ENCODE results near the gene MED28. TPM values are rescaled to one million over a fixed set of nuclear protein-coding genes. Genes with fewer than 3 reads are reported as not detected.
A peak's percentile ranks its signal among the peaks of the same experiment; 100 is the strongest.

Gene MED28
- total and polyA plus RNA-seq, 11 donors, result 4.4 to 22.1 (median 15.0) TPM

DNA sequence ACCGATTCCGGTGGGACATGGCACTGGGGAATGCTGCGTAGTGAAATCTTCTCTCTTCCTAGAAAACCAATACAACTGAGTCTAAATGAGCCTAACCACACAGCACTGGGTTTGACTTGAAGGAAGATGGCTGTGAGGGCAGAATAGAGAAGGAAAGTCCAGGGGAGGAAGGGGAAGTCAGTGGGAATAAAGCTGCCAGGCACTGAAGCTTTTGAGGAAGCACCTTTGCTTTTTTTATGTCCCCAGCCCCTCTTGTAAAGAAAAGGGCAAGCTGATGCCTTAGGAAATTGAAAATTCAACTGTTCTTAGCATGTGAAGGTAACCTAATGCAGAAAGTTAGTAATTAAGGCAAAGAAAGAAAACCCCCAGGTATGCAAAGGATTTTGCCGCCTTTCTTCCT is 20.6 kb downstream of the MED28 start:
- Histone ChIP-seq H3K4me1 (peaks cover 0 to 5% (median 0%) of the 10 kb centered on the region in 12 donors), H3K4me3 (no peak overlapping the region), H3K27ac (no peak overlapping the region), H3K27me3 (no peaks in the 10 kb centered on the region), H3K9me3 (no peaks in the 10 kb centered on the region), H3K36me3 (peaks cover 0 to 66% (median 59%) of the 10 kb centered on the region in 9 donors)
- ATAC-seq (no peak), DNase-seq (no peak)
- TF ChIP-seq POLR2A (IDR thresholded peaks at IDR 0.05), result no peak
- TF ChIP-seq, protein P1, sequence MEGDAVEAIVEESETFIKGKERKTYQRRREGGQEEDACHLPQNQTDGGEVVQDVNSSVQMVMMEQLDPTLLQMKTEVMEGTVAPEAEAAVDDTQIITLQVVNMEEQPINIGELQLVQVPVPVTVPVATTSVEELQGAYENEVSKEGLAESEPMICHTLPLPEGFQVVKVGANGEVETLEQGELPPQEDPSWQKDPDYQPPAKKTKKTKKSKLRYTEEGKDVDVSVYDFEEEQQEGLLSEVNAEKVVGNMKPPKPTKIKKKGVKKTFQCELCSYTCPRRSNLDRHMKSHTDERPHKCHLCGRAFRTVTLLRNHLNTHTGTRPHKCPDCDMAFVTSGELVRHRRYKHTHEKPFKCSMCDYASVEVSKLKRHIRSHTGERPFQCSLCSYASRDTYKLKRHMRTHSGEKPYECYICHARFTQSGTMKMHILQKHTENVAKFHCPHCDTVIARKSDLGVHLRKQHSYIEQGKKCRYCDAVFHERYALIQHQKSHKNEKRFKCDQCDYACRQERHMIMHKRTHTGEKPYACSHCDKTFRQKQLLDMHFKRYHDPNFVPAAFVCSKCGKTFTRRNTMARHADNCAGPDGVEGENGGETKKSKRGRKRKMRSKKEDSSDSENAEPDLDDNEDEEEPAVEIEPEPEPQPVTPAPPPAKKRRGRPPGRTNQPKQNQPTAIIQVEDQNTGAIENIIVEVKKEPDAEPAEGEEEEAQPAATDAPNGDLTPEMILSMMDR (IDR thresholded peaks at IDR 0.05), result no peak
- 97 to 99% (median 98%) methylated on average over 4 of the region's 4 CpGs for WGBS, 4 donors
- intact Hi-C loops (cut with DNase I), result loop anchor here in 6 of 10 donors (2.0 to 10.0 kb wide), 6 partner anchors 38 to 960 kb away; partner anchors contain the start of gene FAM184B (in 1 of the 6)

DNA sequence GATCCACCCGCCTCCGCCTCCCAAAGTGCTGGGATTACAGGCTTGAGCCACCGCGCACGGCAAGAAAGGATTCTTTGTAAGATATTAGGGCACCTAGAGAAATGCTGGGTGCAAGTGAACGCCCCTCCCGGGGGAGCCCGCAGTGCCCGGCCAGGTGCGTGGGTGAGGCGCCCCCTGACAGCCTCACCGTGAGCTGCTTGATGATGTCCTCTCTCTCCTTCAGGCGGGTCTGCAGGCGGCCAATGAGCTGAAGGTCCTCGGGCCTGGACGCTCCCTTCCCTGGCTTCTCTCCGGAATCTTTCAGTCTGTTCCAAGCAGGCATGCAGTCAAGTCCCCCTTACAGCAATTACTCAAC is 21.9 kb downstream of the MED28 start:
- no peak for DNase-seq

DNA sequence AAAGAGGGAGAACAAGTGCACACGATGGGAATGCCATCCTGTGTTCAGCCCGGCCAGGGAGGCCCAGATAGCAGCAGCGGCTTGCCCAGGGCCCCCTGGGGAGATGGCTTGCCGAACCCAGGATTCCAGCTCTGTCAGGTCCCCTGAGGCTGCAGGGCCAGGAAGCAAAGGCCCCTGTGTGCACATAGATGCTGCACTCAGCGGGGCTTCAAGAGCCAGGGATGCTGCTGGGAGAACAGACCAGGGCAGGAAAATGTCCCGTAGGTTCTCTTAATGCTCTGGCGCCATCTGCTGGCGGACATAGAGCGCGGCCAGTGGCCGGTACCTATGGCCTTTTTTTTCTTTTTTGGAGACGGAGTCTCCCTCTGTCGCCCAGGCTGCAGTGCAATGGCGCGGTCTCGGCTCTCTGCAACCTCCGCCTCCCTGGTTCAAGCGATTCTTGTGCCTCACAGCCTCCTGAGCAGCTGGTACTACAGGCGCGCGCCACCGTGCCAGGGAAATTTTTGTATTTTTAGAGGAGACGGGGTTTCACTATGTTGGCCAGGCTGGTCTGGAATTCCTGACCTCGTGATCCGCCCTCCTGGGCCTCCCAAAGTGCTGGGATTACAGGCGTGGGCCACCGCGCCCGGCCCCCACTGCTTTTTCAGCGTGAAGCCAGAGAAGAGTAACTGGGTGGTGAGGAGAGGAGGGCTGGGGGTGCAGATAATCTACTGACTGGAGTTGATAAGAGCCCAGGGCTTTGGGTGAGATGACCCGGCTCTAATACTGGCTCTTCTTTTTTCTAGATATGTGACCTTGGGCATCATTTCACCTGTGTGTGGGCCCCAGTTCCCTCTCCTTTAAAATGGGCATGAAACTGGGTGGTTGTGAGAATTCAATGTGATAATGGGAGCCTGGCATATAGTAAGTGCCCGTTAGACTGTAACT is 22.5 kb downstream of the MED28 start:
- intact Hi-C loops (cut with DNase I), result loop anchor here (1.0 to 10.0 kb wide), 8 partner anchors 86 to 958 kb away; partner anchors contain the start of gene FAM184B (in 1 of the 10)
- 54 to 59% (median 56%) methylated on average over 31 to 32 of the region's 32 CpGs for WGBS, 4 donors
- Histone ChIP-seq H3K4me1 (peaks cover 0 to 5% (median 0%) of the 10 kb centered on the region in 12 donors), H3K36me3 (peaks cover 0 to 47% (median 40%) of the 10 kb centered on the region in 9 donors), H3K4me3 (no peak overlapping the region), H3K9me3 (no peaks in the 10 kb centered on the region), H3K27me3 (no peaks in the 10 kb centered on the region), H3K27ac (no peak overlapping the region)
- ATAC-seq, result peak; percentile 60 to 93 (median 84)
- no peak for TF ChIP-seq POLR2A (IDR thresholded peaks at IDR 0.05)
- TF ChIP-seq, protein P1 (IDR thresholded peaks at IDR 0.05), result peak; percentile 84 to 96 (median 90)
- peak; percentile 64 to 84 (median 75) for DNase-seq

More for the DNA sequence above, 21.9 kb downstream of the MED28 start:
- Histone ChIP-seq H3K27ac (no peak overlapping the region), H3K9me3 (no peaks in the 10 kb centered on the region), H3K4me1 (peaks cover 0 to 5% (median 0%) of the 10 kb centered on the region in 12 donors), H3K27me3 (no peaks in the 10 kb centered on the region), H3K36me3 (peaks cover 0 to 53% (median 46%) of the 10 kb centered on the region in 9 donors), H3K4me3 (no peak overlapping the region)
- WGBS, 4 donors, result 88 to 89% (median 89%) methylated on average over 17 of the region's 17 CpGs
- intact Hi-C loops (cut with DNase I), result loop anchor here (1.0 to 10.0 kb wide), 8 partner anchors 86 to 958 kb away; partner anchors contain the start of gene FAM184B (in 1 of the 10)
- peak in 3 of 4 donors; percentile 25 to 35 (median 28) for ATAC-seq
- no peak for TF ChIP-seq POLR2A (IDR thresholded peaks at IDR 0.05)
- TF ChIP-seq, protein P1 (IDR thresholded peaks at IDR 0.05), result no peak

DNA sequence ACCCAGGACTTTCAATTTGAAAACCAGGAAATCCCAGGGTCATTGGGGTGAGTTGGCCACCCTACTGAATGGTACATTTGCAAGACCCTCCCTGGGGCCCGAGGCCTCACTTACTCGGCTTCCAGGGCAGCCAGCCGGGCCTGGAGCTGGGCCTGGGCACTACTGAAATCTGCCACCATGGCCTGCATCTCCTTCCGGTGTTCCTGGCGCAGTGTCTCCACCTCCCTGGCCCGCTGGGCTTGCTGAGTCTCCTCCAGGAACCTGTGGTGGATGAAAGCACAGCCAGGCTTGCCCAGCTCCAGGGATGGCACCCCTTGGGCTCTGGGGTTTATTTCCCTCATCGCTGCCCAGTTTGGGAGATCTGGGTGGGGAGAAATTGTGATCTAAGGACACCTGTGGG is 24.7 kb downstream of the MED28 start:
- TF ChIP-seq POLR2A (IDR thresholded peaks at IDR 0.05), result no peak
- TF ChIP-seq, protein P1 (IDR thresholded peaks at IDR 0.05), result no peak
- 77 to 93% (median 78%) methylated on average over 6 to 7 of the region's 7 CpGs for WGBS, 4 donors
- peaks cover 0 to 25% (median 18%) of the 10 kb centered on the region in 9 donors for H3K36me3 ChIP-seq
- intact Hi-C loops (cut with DNase I), result loop anchor here in 6 of 10 donors (2.0 to 10.0 kb wide), 6 partner anchors 92 to 956 kb away; partner anchors contain the start of gene FAM184B (in 1 of the 6)
- H3K27me3 ChIP-seq, result no peaks in the 10 kb centered on the region
- DNase-seq (no peak), ATAC-seq (no peak)
- no peak overlapping the region for H3K4me3 ChIP-seq
- peaks cover 0 to 6% (median 0%) of the 10 kb centered on the region in 12 donors for H3K4me1 ChIP-seq
- no peak overlapping the region for H3K27ac ChIP-seq
- no peaks in the 10 kb centered on the region for H3K9me3 ChIP-seq
